OCI-LY1 (cell line): ENCODE measurements around the gene FAM78A.

ENCODE experiments used
- H2AFZ ChIP-seq: fragments of 200-600 bp; sonication (generic), shearing (Covaris generic); 2 replicates; pipeline ENCODE4 v1.6.0; 2014; ENCODE audit warnings: antibody characterized with exemption, mild to moderate bottlenecking, low read length
- H3F3A ChIP-seq: fragments of 200-600 bp; sonication (generic), shearing (Covaris generic); 2 replicates; pipeline ENCODE4 v1.6.0; 2014; ENCODE audit warnings: mild to moderate bottlenecking, antibody characterized with exemption, low read length, moderate library complexity; ENCODE audit not compliant: insufficient read depth
- H3K27ac ChIP-seq: fragments of 200-600 bp; sonication (generic); 2 replicates; pipeline ENCODE4 v1.5.1; 2014; ENCODE audit warnings: low read length, mixed run types, mild to moderate bottlenecking, low read depth; ENCODE audit not compliant: poor library complexity, severe bottlenecking
- H3K27me3 ChIP-seq: fragments of 200-600 bp; sonication (generic); 2 replicates; pipeline ENCODE4 v1.6.0; 2014; ENCODE audit warnings: antibody characterized with exemption, mild to moderate bottlenecking, low read length, moderate library complexity; ENCODE audit not compliant: insufficient read depth
- H3K36me3 ChIP-seq: fragments of 200-600 bp; sonication (generic); 2 replicates; pipeline ENCODE4 v1.6.1; 2014; ENCODE audit warnings: mild to moderate bottlenecking, antibody characterized with exemption, low read length, moderate library complexity, mixed read lengths; ENCODE audit not compliant: insufficient read depth
- H3K4me1 ChIP-seq: fragments of 200-600 bp; sonication (generic); 2 replicates; pipeline ENCODE4 v1.5.1; 2014; ENCODE audit warnings: mild to moderate bottlenecking, low read length, moderate library complexity; ENCODE audit not compliant: insufficient read depth, severe bottlenecking
- H3K4me2 ChIP-seq: fragments of 200-600 bp; sonication (generic), shearing (Covaris generic); 2 replicates; pipeline ENCODE4 v1.6.1; 2014; ENCODE audit warnings: low read length
- H3K4me3 ChIP-seq: fragments of 200-600 bp; sonication (generic); 2 replicates; pipeline ENCODE4 v1.5.1; 2014; ENCODE audit warnings: low read length, low read depth, mild to moderate bottlenecking, mixed read lengths; ENCODE audit not compliant: poor library complexity, severe bottlenecking
- H3K79me2 ChIP-seq: fragments of 200-600 bp; shearing (Covaris generic); 2 replicates; pipeline ENCODE4 v1.6.1; 2016; ENCODE audit warnings: mixed run types, low read length, mixed read lengths; ENCODE audit not compliant: insufficient read depth
- H3K9ac ChIP-seq: fragments of 200-600 bp; sonication (generic), shearing (Covaris generic); 2 replicates; pipeline ENCODE4 v1.6.1; 2014; ENCODE audit warnings: mild to moderate bottlenecking, low read length, mixed read lengths
- H3K9me2 ChIP-seq: fragments of 200-600 bp; sonication (generic), shearing (Covaris generic); 2 replicates; pipeline ENCODE4 v1.6.1; 2014; ENCODE audit warnings: low read depth, mild to moderate bottlenecking, low read length, mixed read lengths
- H3K9me3 ChIP-seq: fragments of 200-600 bp; shearing (Covaris generic); 2 replicates; pipeline ENCODE4 v1.6.1; 2014; ENCODE audit warnings: low read length, mixed read lengths
- H4K20me1 ChIP-seq: fragments of 200-600 bp; sonication (generic), shearing (Covaris generic); 2 replicates; pipeline ENCODE4 v1.6.0; 2016; ENCODE audit warnings: mild to moderate bottlenecking, low read length; ENCODE audit not compliant: insufficient read depth
- CTCF ChIP-seq: fragments of 200-600 bp; sonication (generic), shearing (Covaris generic); IDR thresholded peaks from 2 replicates; pipeline ENCODE4 v1.5.1; 2017; ENCODE audit warnings: mild to moderate bottlenecking, antibody characterized with exemption, low read length, moderate library complexity, mixed read lengths
- EZH2 ChIP-seq: fragments of 200-600 bp; sonication (generic), shearing (Covaris generic); IDR thresholded peaks from 2 replicates; pipeline ENCODE4 v1.8.0; 2017; ENCODE audit warnings: borderline replicate concordance, mixed run types, mild to moderate bottlenecking, antibody characterized with exemption, low read length, moderate library complexity, mixed read lengths

Gene FAM78A

GRCh38 chr9:131276891-131277286, 579 bp upstream of the FAM78A start:
- Histone ChIP-seq H3K9me3 (no peaks in the 10 kb centered on the region), H3K4me3 (peak overlapping the region; percentile 65), H3K36me3 (no peaks in the 10 kb centered on the region), H3K9me2 (no peaks in the 10 kb centered on the region), H3K4me2 (peak overlapping the region; percentile 53), H3K79me2 (0 out of 2 replicates have a peak, but pooled peaks cover 5% of the 10 kb centered on the region), H3K27me3 (no peaks in the 10 kb centered on the region; the same call in 1 of the 2 replicates), H3K4me1 (peaks cover 44% of the 10 kb centered on the region), H3F3A (no peaks in the 10 kb centered on the region; the same call in 1 of the 2 replicates), H3K27ac (no peak overlapping the region), H3K9ac (peak overlapping the region; percentile 62; the same call in 1 of the 2 replicates), H2AFZ (no peak overlapping the region), H4K20me1 (no peaks in the 10 kb centered on the region)
- TF ChIP-seq CTCF (no peak), EZH2 (no peak)

DNA sequence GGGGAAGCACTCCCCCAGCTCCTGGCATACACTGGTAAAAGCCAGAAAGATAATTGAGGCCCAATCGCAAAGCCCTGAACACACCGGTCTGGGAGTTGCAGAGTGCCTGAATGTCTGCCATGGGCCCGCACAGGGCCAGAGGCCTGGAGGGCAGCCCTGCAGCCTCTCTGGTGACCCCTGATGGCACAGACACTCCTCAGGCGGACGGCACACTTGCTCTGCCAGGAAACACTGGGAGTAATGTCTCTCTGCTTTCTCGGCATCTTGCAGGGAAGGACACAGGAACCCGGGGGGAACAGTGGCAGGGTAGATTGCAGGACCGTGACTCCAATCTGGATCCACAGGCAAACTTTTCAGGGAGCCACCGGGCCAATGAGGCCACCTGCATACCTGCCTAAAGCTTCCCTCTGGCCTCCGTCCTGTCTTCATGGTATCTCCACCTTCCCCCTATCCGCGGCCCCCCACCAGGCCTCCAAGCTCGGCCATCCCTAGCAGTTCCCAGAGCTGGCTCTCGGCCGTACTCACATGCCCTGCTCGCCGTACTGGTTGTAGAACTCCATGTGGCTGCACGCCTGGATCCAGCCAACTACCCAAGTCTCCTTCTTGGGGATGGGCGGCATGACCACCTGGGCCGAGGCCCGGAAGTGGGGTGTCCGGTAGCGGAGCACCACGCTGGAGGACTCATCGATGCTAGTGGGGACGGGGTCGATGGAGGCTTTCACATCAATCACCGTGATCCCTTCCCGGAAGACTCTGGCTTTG, 797 bp downstream of the FAM78A start:
- H3K4me3 ChIP-seq = peak overlapping the region; percentile 65
- H3K9ac ChIP-seq = peak overlapping the region; percentile 69
- H3K9me2 ChIP-seq = no peaks in the 10 kb centered on the region
- 0 out of 2 replicates have a peak, but pooled peaks cover 5% of the 10 kb centered on the region for H3K79me2 ChIP-seq
- H3K27ac ChIP-seq = peak overlapping the region; percentile 64
- TF ChIP-seq EZH2 (no peak), CTCF (peak; percentile 48)
- H3K4me2 ChIP-seq = peak overlapping the region; percentile 53
- no peaks in the 10 kb centered on the region for H4K20me1 ChIP-seq
- H3K36me3 ChIP-seq = no peaks in the 10 kb centered on the region
- no peaks in the 10 kb centered on the region for H3K9me3 ChIP-seq
- no peaks in the 10 kb centered on the region; the same call in 1 of the 2 replicates for H3F3A ChIP-seq
- H3K4me1 ChIP-seq = peaks cover 57% of the 10 kb centered on the region
- H2AFZ ChIP-seq = no peak overlapping the region
- H3K27me3 ChIP-seq = no peaks in the 10 kb centered on the region; the same call in 1 of the 2 replicates

- H3K4me2 ChIP-seq = peak overlapping the region; percentile 53
- no peaks in the 10 kb centered on the region for H3K9me2 ChIP-seq
- peak overlapping the region; percentile 64 for H3K27ac ChIP-seq
- H3F3A ChIP-seq = no peaks in the 10 kb centered on the region; the same call in 1 of the 2 replicates
- peaks cover 64% of the 10 kb centered on the region for H3K4me1 ChIP-seq
- H4K20me1 ChIP-seq = no peaks in the 10 kb centered on the region
- peak overlapping the region; percentile 69 for H3K9ac ChIP-seq
- 0 out of 2 replicates have a peak, but pooled peaks cover 5% of the 10 kb centered on the region for H3K79me2 ChIP-seq
- no peaks in the 10 kb centered on the region for H3K9me3 ChIP-seq
- no peaks in the 10 kb centered on the region; the same call in 1 of the 2 replicates for H3K27me3 ChIP-seq
- H3K36me3 ChIP-seq = no peaks in the 10 kb centered on the region
- H3K4me3 ChIP-seq = peak overlapping the region; percentile 65
- no peak overlapping the region for H2AFZ ChIP-seq
- TF ChIP-seq EZH2 = no peak
Measured at GRCh38 chr9:131274674-131275331, 1.5 kb downstream of the FAM78A start.
